Activated gamma-delta T cell (primary cell): Measurements from ENCODE around the gene SIRT3.
"Not testable (repeated sequence)": the region's sequence is repeated elsewhere in the genome, so short reads cannot be mapped to it uniquely, and the experiment has no call there.

ENCODE experiments used
- DNase-seq: peaks from one replicate; lab custom pipeline; 2025; lab: John Stamatoyannopoulos, UW

Gene SIRT3

DNA sequence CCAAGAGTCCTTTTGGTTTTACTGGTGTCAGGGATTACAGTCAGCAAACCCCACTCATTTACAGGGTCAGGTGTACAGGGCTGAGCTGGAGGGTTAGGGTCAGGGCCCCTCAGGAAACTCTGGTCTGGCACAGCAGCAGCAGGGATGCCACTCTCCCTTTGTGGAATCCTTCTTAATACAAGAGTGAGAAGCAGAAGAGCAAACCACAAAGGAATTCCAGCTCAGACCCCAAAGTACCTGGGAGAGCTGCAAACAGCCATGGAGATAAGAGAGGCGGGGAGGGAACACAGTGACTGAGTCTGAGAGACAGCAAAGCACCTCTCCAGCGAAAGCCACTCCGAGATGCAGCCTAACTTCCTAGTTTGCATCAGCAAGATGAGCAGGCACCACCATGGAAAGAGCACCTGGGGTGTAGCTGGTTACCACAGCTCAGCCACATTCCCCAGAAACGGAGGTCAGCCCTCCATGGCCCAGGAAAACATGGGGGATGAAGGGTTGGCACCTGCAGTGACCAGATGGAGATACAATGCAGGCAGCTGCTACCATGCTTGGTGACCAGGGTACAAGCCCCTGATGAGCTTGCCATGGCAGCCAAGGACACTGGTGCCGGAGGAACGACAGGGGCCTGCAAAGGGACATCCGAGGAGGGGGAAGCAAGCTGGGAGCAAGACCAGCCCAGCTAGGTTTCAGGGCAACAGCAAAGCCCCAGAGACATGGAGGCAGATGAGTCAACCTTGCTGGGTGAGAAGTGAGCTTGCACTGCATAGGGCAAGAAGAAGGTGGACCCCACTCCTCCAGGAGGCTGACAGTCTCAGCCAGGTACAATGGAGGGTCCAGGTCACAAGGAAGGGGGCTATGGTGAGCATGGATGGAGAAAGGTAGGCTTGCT, 32.8 kb downstream of the SIRT3 start:
- DNase-seq, result no peak

DNA sequence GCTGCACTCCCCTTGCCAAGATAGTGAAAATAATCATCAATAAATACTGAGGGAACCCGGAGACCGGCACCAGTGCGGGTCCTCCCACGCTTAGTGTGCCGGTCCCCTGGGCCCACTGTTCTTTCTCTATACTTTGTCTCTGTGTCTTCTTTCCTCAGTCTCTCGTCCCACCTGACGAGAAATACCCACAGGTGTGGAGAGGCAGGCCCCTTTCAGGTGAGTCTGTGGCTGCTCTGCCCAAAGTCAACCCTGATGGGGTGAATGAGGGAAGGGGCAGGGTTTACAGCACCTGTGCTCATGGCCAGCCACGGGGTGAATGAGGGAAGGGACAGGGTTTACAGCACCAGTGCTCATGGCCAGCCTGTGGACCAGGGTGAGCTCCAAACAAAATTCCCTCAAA, 33.7 kb downstream of the SIRT3 start:
- no peak for DNase-seq

DNA sequence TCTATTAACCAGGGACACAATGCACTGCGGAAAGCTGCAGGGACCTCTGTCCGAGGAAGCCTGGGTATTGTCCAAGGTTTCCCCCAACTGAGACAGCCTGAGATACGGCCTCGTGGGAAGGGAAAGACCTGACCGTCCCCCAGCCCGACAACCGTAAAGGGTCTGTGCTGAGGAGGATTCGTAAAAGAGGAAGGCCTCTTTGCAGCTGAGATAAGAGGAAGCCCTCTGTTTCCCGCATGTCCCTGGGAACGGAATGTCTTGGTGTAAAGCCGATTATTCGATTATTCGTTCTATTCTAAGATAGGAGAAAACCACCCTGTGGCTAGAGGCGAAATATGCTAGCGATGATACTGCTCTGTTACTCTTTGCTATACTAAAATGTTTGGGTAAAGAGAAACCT, 34.2 kb downstream of the SIRT3 start:
- no peak for DNase-seq

DNA sequence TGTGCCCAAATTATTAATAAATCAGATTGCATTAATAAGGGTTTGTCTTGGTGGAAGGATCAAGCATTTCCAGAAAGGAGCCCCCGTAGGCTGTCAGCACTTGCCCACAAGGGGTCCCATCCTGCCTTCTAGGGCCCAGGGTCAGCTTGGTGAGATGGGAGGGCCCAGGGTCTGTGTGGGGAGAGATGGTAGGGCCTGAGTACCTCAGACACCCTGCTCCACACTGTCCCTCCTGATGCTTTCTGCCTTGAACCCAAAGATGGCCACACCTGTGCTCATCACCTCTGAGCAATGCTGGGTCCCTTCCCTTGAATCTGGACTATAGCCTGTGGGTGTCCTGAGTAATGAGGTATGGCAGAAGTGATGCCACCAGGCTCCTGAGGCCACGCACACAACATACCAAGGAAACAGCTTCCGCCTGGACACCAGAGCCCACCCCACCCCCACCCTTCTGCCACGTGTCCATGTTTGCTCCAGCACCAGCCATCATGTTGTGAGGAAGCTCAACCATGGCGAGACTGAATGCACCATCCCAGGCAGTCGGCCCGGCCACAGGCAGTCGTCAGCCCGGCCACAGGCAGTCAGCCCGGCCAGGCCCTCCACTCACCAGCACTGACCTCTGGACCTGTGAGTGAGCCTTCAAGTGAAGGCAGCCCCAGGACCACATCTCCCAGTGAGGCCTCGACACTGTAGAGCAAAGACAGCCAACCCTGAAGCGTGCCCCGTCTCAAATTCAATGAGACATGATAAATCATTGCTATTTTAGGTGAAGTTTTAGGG, 35.7 kb downstream of the SIRT3 start:
- DNase-seq, result no peak

DNA sequence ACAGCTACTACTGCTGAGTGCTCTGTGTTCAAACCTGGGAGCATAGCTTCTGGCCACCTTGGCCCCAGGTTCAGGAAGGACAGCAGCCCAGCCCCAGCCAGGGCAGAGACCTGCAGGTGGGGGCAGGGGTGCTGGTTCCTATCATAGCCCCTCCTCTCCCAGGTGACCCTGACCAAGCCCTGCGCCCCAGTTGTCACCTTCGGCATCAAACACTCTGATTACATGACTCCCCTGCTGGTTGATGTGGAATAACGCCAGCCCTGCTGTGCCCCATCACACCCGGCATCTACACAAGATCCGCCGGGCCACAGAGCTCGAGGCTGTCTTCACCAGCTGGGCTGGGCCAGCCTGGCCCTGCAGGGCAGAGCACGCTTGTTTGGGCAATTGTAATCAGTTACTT, 36.4 kb downstream of the SIRT3 start:
- no peak for DNase-seq

DNA sequence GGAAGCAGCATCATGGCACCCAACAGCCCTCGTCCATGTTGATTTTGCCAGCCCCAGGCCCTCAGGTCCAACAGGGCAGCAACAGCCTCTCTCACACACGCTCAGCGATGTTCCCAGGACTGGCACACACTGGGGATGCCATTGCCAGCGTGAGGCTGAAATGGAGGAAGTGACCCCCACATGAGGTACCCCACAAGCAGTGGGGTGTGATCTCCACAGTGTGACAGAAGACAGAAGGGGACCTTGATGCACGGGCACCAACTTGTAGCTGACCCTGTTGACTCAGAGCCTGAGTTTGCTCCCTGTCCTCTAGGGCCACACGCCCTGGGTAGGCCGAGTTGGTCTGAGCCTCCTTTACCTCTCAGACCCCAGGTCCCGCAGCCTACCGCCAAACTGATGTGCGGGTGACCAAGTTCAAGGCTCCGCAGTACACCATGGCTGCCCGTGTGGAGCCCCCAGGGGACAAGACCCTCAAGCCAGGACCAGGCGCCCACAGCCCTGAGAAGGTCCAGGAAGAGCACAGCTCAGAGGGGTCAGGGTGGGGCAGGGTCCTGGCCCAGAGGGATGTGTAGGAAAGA, 37.0 kb downstream of the SIRT3 start:
- DNase-seq, result no peak

DNA sequence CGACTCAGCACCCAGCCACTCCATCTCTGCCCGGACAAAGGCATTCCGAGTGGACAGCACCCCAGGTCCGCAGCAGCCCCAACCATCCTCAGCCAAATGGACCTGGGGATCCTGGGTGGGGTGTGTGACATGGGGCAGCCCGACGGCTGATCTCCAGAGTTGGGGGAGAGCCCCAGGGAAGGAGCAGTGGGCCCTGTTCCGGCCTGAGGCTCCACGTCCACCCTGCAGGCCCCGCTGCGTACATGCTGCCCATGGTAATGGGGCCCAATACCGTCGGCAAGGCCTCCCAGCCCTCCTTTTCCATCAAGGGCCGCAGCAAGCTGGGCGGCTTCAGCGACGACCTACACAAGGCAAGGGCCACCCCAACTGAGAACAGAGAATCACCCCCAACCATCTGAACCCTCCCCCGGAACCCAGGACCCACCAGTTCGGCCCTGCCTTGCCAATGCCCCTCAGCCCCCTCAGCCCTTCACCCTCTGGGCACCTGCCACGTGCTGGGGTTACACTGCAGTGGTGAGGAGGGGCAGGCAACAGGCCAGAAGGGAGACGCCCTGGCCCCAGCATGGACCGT, 37.8 kb downstream of the SIRT3 start:
- no peak for DNase-seq

DNA sequence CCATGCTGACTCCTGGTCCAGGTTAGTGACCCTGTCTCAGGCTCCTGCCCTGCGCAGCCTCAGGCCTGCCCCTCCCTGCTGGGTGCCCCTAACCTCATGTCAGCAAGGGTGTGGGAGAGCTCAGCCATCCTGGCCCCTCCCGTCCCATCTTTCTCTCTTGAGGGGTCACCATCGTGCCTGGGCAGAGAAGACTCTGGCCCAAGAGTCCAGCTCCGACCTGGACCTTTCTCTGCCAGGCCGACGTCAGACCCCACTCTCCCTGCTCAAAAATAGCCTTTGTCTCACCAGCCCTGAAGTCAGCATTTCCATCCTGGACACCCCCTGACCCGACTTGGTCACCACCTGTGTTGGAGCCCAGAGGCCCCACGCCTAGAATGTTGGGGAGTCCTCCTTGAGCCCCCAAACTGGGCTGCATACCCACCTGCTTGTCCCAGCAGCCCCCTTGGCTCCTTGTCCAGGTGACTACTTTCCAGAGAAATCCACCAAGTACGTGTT, 38.4 kb downstream of the SIRT3 start:
- no peak for DNase-seq

DNA sequence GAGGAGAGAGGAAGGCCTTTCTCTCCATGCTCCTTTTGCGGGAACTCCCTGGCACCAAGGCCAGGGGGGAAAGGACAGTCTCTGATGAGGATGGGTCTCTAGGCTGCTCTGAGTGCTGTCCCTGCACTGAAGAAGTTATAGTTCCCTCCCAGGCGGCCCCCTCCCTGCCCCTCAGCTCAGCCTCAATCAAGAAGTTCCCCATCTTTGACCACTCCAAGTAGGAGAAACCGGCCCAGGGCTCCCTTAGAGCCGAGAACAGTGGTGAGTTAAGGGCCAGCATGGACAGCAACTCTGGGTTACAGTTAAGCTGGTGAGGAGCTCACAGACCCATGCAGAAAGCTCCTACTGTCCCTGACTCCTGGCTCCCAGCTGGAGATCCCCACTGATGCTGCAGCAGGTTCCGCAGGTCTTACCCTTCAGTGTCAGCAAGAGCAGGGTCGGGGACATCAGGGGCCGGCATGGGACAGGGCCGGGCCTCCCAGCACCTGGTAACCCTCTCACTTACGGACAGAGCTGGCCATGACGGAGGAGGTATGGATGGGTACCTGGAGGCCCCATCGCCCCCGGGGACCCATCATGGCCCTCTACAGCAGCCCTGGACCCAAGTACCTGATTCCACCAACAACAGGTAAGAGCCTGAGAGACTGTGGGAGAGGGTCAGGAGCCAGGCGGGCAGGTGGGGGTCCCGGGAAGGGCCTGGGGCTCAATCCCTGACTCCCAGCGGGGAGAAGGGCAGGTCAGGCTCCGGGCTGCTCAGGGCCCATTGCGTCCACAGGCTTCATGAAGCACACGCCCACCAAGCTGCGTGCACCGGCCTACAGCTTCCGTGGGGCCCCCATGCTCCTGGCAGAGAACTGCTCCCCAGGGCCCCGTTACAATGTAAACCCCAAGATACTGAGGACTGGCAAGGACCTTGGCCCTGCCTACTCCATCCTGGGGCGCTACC, 39.1 kb downstream of the SIRT3 start:
- DNase-seq, result no peak

DNA sequence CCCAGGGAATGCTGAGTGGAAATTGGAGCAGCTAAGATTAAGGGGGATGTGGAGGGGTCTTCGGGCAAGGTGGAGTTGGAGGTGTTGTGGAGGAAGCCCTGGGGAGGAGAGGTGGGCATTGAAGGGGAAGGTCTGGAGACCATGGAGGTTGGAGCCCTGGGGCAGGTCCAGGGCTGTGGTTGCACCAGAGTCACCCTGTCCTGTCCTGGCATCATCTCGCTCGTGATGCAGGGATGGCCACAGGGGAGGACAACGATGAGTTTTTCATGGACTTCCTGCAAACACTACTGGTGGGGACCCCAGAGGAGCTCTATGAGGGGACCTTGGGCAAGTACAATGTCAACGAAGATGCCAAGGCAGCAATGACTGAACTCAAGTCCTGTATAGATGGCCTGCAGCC, 42.7 kb downstream of the SIRT3 start:
- not testable (repeated sequence) for DNase-seq

DNA sequence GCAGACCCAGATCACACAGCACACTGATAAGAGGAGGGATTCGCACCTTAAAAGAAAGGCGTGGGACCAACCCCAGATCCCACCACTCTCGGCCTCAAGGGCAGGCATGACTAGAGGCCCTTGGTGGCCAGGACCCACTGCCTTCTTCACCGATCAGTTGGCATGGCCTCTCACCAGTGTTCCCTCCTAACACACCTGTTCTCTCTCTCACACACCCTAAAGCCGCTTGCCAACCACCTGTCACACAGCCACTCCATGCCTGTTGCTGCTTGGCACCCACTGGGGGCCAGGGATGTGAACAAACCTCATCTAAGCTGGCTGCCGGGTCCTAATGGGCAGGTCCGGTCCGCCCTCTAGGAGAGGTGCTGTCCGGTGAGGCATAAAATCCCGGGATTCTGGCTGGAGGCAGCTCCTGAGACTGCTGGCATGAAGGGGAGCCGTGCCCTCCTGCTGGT, 43.4 kb downstream of the SIRT3 start, which contains the start of gene SCGB1C1:
TSS of gene SCGB1C1 (plus strand) at position 405 of the 455 bp plus-strand sequence. CDS start at position 427, 22 bp downstream.
- DNase-seq, result not testable (repeated sequence)

DNA sequence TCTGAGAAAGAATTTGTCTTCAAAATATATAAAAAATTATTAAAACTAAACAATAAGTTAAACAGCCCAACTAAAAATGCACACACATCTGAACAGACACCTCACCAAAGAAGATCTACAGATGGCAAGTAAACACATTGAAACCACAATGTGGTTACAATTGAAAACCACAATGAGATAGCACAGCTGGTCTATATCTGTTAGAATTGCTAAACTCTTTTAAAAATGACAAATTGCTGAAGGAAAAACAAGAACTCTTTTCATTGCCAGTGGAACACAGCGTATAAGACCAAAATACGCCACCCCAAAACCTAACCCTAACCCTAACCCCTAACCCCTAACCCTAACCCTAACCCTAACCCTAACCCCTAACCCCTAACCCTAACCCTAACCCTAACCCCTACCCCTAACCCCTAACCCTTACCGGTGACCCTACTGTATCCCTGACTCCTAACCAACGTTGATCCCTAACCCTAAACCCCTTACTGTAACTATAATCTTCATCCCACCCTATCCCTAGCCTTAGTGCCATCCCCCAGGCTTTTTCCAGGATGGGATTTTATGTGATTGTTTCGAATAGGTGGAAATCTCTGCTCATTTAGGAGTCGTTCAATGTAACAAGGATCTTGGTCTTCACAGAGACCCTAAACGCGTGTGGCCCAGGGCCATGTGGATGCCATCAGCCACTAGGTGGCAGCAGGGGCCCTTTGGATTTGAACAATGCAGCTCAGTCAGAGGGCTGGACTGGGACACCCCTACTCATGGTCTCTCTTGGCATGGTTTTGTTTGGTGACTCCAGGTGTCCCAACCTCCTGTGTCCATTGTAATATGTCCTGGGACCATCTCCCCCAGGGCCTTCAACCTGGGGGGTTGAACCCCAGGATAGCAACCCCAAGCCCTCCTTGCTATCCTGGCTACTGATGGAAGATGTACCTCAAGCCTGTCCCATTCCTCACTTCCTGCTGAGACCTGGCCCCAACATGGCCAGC, 44.4 kb downstream of the SIRT3 start:
- DNase-seq, result not testable (repeated sequence)

DNA sequence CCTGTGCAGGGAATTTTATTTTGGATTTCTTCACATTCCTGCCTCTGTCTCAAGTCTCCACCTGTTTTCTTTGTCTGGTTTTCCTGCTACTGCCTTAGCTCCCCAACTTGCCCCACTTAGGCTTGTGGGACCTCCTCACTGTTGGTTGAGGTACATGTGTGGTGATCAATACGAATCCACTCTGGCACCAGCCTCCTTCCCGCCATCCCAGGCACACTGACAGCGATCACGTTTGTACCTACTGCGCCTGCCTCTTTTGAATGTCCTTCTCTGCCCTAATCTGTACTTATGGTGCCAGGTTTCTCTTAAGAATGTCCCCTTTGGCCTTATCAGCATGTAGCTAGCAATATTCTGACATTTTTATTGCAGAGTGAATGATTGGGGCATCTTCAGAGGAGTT, 45.6 kb downstream of the SIRT3 start:
- not testable (repeated sequence) for DNase-seq

DNA sequence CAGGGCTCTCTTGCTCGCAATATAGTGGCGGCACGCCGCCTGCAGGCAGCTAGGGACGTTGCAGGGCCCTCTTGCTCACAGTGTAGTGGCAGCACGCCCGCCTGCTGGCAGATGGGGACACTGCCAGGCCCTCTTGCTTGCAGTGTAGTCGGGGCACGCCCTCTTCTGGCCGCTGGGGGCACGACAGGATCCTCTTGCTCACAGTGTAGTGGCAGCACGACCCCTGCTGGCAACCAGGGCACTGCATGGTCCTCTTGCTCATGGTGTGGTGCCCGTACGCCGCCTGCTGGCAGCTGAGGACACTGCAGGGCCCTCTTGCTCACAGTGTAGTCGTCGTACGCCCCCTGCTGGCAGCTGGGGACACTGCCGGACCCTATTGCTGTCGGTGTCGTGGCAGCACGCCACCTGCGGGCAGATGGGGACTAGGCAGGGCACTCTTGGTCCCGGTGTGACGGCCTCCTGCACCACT, 46.3 kb downstream of the SIRT3 start:
- not testable (repeated sequence) for DNase-seq

DNA sequence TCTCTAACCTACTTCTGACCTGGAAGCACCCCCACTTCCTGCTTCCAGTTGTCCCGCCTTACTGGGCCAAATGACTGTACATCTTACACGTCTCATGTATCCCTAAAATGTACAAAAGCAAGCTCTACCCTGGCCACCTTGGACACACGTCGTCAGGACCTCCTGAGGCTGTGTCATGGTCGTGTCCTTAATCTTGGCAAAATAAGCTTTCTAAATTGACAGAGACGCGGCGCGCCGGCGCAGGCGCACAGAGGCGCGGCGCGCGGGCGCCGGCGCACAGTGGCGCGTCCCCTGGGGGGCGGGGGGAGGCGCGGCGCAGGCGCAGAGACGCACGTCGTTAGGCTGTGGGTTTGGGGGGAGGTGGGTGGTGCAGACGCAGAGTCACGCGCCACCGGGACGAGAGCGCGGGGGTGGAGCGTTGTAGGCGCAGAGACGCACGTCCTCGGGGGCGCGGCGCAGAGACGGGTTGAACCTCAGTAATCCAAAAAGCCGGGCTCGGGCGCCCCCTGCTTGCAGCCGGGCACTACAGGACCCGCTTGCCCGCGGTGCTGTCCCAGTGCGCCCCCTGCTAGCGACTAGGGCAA, 46.9 kb downstream of the SIRT3 start:
- DNase-seq, result not testable (repeated sequence)

DNA sequence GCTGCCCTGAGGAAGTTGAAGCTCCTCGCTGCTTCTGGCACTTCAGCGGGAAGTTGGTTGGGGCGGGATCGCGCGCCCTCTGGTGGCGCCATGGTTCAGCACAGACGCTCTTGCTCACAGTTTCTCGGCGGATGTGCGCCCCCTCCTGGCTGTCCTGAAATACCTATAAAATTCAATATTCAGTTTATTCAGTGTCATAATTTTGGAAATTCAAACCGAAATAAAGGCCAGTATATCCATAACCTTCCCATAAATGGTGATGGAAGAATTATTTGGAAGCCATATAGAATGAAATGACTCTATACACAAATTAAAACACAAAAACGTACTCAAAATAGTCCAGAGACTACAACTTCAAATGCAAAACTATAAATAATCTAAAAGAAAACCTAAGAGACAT, 55.9 kb downstream of the SIRT3 start:
- not testable (repeated sequence) for DNase-seq
